Esophagus muscularis mucosa (tissue), 4 donors: Measurements from ENCODE around the gene AURKA.

Experiments
- CTCF ChIP-seq, 3 experiments: fragments of 200-600 bp in 2 of 3; fragments of 450-650 bp in 1 of 3; sonication (generic) in 2 of 3; IDR thresholded peaks; one replicate each; pipeline ENCODE4 v1.5.1; 2017 to 2019; ENCODE audit warnings: antibody characterized with exemption in 3 of 3, mild to moderate bottlenecking in 2 of 3, moderate library complexity in 1 of 3
- EP300 ChIP-seq: sonication (generic); formaldehyde crosslinking; IDR thresholded peaks from one replicate; pipeline ENCODE4 v1.6.1; 2017; ENCODE audit warnings: antibody characterized with exemption
- POLR2AphosphoS5 ChIP-seq, 2 donors: sonication (generic); formaldehyde crosslinking; IDR thresholded peaks; one replicate each; pipeline ENCODE4 v1.6.1; 2017; ENCODE audit warnings: antibody characterized with exemption in 2 of 2

- TF ChIP-seq CTCF (IDR thresholded peaks at IDR 0.05) (no peak), EP300 (no peak), POLR2AphosphoS5 (IDR thresholded peaks at IDR 0.05) (no peak)
Observed at GRCh38 chr20:56437196-56437960, 45.4 kb upstream of the AURKA start.
